Measurements from ENCODE around the gene INPP5J. TPM values are rescaled to one million over a fixed set of nuclear protein-coding genes. Genes with fewer than 3 reads are reported as not detected.

Gene INPP5J
- total and polyA plus RNA-seq, 3 donors from 2014 or later: 5.2 to 17.2 (median 11.3) TPM

DNA sequence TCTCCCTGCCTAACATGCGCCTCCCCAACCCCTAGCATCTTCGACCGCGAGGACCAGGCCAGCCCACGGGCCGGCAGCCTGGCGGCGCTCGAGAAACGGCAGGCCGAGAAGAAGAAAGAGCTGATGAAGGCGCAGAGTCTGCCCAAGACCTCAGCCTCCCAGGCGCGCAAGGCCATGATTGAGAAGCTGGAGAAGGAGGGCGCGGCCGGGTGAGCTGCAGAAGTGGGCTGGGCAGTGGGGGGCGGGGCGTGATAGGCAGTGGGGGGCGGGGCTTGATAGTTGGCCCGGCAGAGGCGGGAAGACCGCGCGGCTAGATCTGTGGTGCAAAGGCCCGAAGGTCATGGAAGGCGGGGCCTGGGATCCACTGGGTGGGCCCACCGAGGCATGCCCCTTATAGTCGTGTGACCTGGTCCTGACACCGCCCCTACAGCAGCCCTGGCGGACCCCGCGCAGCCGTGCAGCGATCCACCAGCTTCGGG, 24.1 kb upstream of the INPP5J start:
- Histone ChIP-seq H3K27me3 (no peaks in the 10 kb centered on the region), H3K36me3 (ENCODE audit: low read depth, missing control alignments) (no peaks in the 10 kb centered on the region), H3K4me1 (no peaks in the 10 kb centered on the region), H3K9me3 (no peaks in the 10 kb centered on the region), H3K4me3 (peak overlapping the region in 1 of 2 donors; percentile 10), H3K27ac (peak overlapping the region in 1 of 2 donors; percentile 24)
- peak; percentile 61 for DNase-seq
- no peak for TF ChIP-seq POLR2A (IDR thresholded peaks at IDR 0.05)
- TF ChIP-seq, protein P1, sequence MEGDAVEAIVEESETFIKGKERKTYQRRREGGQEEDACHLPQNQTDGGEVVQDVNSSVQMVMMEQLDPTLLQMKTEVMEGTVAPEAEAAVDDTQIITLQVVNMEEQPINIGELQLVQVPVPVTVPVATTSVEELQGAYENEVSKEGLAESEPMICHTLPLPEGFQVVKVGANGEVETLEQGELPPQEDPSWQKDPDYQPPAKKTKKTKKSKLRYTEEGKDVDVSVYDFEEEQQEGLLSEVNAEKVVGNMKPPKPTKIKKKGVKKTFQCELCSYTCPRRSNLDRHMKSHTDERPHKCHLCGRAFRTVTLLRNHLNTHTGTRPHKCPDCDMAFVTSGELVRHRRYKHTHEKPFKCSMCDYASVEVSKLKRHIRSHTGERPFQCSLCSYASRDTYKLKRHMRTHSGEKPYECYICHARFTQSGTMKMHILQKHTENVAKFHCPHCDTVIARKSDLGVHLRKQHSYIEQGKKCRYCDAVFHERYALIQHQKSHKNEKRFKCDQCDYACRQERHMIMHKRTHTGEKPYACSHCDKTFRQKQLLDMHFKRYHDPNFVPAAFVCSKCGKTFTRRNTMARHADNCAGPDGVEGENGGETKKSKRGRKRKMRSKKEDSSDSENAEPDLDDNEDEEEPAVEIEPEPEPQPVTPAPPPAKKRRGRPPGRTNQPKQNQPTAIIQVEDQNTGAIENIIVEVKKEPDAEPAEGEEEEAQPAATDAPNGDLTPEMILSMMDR (IDR thresholded peaks at IDR 0.05): no peak
- intact Hi-C loops (cut with DNase I; ENCODE audit: low total_unique reads): loop anchor here (10.0 kb wide), 1 partner anchor 46 kb away; the partner anchor contains the start of gene PLA2G3
- WGBS, 2 donors: 50 to 53% methylated on average over 25 to 36 of the region's 36 CpGs

DNA sequence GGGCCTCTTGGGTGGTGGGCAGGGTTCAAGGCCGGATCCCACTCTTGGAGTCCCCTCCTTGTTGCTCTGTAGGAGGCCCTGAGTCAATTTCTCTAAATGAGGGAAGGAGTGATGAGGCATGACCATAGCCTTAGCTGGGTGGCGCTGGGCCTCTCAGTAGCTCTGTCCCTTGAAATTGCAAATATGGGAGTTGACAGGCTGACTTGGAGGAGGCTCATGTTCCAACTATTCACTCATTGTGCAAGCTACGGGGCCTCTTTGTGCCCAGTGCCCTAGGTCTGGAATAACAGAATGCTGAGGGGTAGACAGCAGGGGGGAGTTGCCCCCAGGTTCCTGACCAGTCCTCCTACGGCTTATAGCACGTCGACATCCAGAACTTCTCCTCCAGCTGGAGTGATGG, 23.4 kb upstream of the INPP5J start:
- H3K27ac ChIP-seq: no peak overlapping the region
- no peak overlapping the region for H3K4me3 ChIP-seq
- H3K36me3 ChIP-seq (ENCODE audit: low read depth, missing control alignments): no peaks in the 10 kb centered on the region
- 73 to 82% methylated on average over 5 to 6 of the region's 6 CpGs for WGBS, 2 donors
- H3K9me3 ChIP-seq: no peaks in the 10 kb centered on the region
- intact Hi-C loops (cut with DNase I; ENCODE audit: low total_unique reads): loop anchor here (10.0 kb wide), 1 partner anchor 45 kb away; the partner anchor contains the start of gene PLA2G3
- H3K4me1 ChIP-seq: no peaks in the 10 kb centered on the region
- no peaks in the 10 kb centered on the region for H3K27me3 ChIP-seq
- TF ChIP-seq POLR2A (IDR thresholded peaks at IDR 0.05): no peak
- TF ChIP-seq, protein P1 (IDR thresholded peaks at IDR 0.05): no peak
- no peak for DNase-seq

DNA sequence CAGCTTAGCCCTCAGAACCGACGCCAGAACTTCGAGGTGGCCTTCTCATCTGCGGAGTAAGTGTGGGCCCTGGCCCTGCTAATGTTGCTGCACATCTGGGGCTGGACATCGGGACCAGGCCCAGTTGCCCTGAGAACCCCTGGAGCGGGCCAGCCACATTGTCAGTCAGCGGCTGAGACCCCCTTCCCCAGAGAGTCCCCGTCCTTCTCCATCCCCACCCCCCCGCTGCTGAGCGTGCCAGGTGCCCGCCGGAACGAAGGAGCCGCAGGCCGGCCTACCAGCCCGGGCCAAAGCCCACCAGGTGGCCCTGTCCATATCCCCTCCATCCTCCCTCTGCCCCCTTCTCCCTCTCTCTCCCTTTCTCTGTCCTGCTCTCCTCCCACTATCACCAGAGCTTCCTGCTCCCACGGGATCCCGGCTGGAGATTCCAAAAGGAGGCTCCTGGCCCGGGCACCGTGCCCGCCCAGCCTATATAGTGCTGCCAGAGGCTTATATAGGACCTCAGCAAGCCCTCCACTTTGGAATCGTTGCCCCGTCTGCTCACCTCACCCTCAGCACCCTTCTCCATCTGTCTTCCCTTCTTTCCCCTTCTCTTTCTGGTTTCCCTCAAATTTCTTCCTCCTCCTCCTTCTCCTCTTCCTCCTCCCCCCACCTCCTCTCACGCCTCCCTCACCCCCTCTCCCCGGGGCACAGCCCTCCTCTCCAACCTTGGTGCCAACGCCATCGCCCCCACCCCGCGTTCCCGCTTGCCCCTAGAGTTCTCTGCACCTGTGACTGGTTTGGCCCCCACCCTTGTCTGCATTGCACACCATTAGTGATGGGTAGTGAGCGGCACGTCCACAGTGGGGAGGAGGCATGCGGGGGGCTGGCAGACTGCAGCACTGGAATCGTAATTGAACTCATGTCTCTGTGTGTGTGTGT, 22.7 kb upstream of the INPP5J start:
- TF ChIP-seq, protein P1 (IDR thresholded peaks at IDR 0.05): no peak
- no peak for TF ChIP-seq POLR2A (IDR thresholded peaks at IDR 0.05)
- H3K4me1 ChIP-seq: no peaks in the 10 kb centered on the region
- DNase-seq: no peak
- no peaks in the 10 kb centered on the region for H3K36me3 ChIP-seq (ENCODE audit: low read depth, missing control alignments)
- 92 to 95% methylated on average over 24 to 34 of the region's 34 CpGs for WGBS, 2 donors
- H3K4me3 ChIP-seq: no peak overlapping the region
- no peaks in the 10 kb centered on the region for H3K27me3 ChIP-seq
- no peaks in the 10 kb centered on the region for H3K9me3 ChIP-seq
- no peak overlapping the region for H3K27ac ChIP-seq
- intact Hi-C loops (cut with DNase I; ENCODE audit: low total_unique reads): loop anchor here (10.0 kb wide), 1 partner anchor 45 kb away; the partner anchor contains the start of gene PLA2G3

DNA sequence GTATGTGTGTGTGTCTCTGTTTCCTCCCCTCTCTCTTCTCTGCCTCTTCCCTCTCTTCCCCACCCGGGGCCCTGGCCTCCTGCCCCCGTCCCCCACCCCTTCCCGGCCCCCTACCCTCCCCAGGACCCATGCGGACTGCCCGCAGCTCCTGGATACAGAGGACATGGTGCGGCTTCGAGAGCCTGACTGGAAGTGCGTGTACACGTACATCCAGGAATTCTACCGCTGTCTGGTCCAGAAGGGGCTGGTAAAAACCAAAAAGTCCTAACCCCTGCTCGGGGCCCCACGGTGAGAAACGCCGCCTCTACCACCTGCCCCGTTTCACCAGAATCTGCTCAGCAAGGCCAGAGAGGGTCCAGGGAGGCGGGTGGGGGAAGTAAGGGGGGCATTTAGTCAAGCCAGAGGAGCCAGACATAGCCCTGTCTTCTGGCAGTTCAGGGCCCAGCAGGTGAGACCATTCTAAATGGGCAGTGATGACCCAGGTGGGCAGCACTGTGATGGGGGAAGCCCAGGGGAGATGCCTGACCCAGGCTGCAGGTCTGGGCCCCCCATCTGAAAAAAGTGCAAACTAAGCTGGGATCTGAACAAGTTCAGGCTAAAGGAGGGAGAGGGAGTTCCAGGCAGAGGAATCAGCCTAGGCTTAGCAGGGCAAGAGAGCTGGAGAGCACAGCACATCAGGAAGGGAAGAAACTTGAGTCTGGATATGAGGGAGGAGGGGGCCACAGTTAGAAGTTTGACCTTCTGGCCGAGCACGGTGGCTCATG, 21.8 kb upstream of the INPP5J start:
- no peak overlapping the region for H3K4me3 ChIP-seq
- no peaks in the 10 kb centered on the region for H3K27me3 ChIP-seq
- H3K9me3 ChIP-seq: no peaks in the 10 kb centered on the region
- TF ChIP-seq POLR2A (IDR thresholded peaks at IDR 0.05): no peak
- TF ChIP-seq, protein P1 (IDR thresholded peaks at IDR 0.05): no peak
- H3K36me3 ChIP-seq (ENCODE audit: low read depth, missing control alignments): no peaks in the 10 kb centered on the region
- intact Hi-C loops (cut with DNase I; ENCODE audit: low total_unique reads): no loop called here
- WGBS, 2 donors: 93 to 94% methylated on average over 15 to 18 of the region's 18 CpGs
- no peaks in the 10 kb centered on the region for H3K4me1 ChIP-seq
- DNase-seq: no peak
- no peak overlapping the region for H3K27ac ChIP-seq

All from testis (tissue), 3 donors.